ENCODE measurements around the gene ADAT3. TPM values are rescaled to one million over a fixed set of nuclear protein-coding genes. Genes with fewer than 3 reads are reported as not detected.

Gene ADAT3
- total RNA-seq, 1 donor: 3.3 TPM

DNA sequence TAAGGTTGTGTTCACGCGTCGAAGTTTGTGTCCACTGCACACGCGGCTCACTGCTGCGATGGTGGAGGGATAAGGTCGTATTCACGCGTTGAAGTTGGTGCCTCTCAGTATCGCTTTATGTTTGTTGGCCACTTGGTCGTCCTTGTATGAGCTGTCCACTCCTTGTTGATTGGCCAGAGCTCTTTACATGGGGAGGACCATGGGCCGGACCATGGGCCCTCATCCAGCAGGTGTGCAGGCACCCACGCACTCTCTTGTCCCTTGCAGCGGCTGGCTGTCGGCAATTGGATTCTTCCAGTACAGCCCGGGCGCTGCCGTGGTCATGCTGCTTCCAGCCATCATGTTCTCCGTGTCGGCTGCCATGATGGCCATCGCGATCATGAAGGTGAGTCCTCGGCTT, 17.6 kb downstream of the ADAT3 start:
- Histone ChIP-seq H3K4me3 (ENCODE audit: insufficient read depth, low read length) (no peak overlapping the region), H3K9me3 (ENCODE audit: low read depth, low read length) (no peaks in the 10 kb centered on the region), H2AFZ (ENCODE audit: low read length) (no peak overlapping the region)

GRCh38 chr19:1923319-1923718, 18.1 kb downstream of the ADAT3 start:
- no peaks in the 10 kb centered on the region for H4K20me1 ChIP-seq (ENCODE audit: insufficient read depth, low read length)
- H3K27me3 ChIP-seq (ENCODE audit: insufficient read depth, low read length): no peaks in the 10 kb centered on the region
- no peaks in the 10 kb centered on the region for H3K9me3 ChIP-seq (ENCODE audit: low read depth, low read length)
- TF ChIP-seq, protein P1, sequence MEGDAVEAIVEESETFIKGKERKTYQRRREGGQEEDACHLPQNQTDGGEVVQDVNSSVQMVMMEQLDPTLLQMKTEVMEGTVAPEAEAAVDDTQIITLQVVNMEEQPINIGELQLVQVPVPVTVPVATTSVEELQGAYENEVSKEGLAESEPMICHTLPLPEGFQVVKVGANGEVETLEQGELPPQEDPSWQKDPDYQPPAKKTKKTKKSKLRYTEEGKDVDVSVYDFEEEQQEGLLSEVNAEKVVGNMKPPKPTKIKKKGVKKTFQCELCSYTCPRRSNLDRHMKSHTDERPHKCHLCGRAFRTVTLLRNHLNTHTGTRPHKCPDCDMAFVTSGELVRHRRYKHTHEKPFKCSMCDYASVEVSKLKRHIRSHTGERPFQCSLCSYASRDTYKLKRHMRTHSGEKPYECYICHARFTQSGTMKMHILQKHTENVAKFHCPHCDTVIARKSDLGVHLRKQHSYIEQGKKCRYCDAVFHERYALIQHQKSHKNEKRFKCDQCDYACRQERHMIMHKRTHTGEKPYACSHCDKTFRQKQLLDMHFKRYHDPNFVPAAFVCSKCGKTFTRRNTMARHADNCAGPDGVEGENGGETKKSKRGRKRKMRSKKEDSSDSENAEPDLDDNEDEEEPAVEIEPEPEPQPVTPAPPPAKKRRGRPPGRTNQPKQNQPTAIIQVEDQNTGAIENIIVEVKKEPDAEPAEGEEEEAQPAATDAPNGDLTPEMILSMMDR (IDR thresholded peaks at IDR 0.05; ENCODE audit: extremely low read depth, low read depth, low read length): no peak
- H3K27ac ChIP-seq (ENCODE audit: low read depth, low read length): no peak overlapping the region
- H2AFZ ChIP-seq (ENCODE audit: low read length): no peak overlapping the region
- H3K4me1 ChIP-seq (ENCODE audit: insufficient read depth, low read length): no peaks in the 10 kb centered on the region
- H3K36me3 ChIP-seq (ENCODE audit: insufficient read depth, low read length): peaks cover 44% of the 10 kb centered on the region
- no peak overlapping the region for H3K4me3 ChIP-seq (ENCODE audit: insufficient read depth, low read length)
- H3K4me2 ChIP-seq (ENCODE audit: insufficient read depth, low read length): no peak overlapping the region
- peak; percentile 26 for DNase-seq (ENCODE audit: insufficient read length, low spot score, missing footprints)
- no peaks in the 10 kb centered on the region for H3K79me2 ChIP-seq (ENCODE audit: insufficient read depth, low read length)

More for the DNA sequence above, 17.6 kb downstream of the ADAT3 start:
- no peaks in the 10 kb centered on the region for H4K20me1 ChIP-seq (ENCODE audit: insufficient read depth, low read length)
- H3K4me2 ChIP-seq (ENCODE audit: insufficient read depth, low read length): no peak overlapping the region
- TF ChIP-seq, protein P1 (IDR thresholded peaks at IDR 0.05; ENCODE audit: extremely low read depth, low read depth, low read length): no peak
- H3K4me1 ChIP-seq (ENCODE audit: insufficient read depth, low read length): no peaks in the 10 kb centered on the region
- no peak overlapping the region for H3K27ac ChIP-seq (ENCODE audit: low read depth, low read length)
- H3K27me3 ChIP-seq (ENCODE audit: insufficient read depth, low read length): no peaks in the 10 kb centered on the region
- no peak for DNase-seq (ENCODE audit: insufficient read length, low spot score, missing footprints)
- H3K36me3 ChIP-seq (ENCODE audit: insufficient read depth, low read length): peaks cover 44% of the 10 kb centered on the region
- no peaks in the 10 kb centered on the region for H3K79me2 ChIP-seq (ENCODE audit: insufficient read depth, low read length)

- peaks cover 37% of the 10 kb centered on the region for H3K36me3 ChIP-seq (ENCODE audit: insufficient read depth, low read length)
- H3K27ac ChIP-seq (ENCODE audit: low read depth, low read length): no peak overlapping the region
- no peaks in the 10 kb centered on the region for H4K20me1 ChIP-seq (ENCODE audit: insufficient read depth, low read length)
- H3K4me2 ChIP-seq (ENCODE audit: insufficient read depth, low read length): no peak overlapping the region
- H3K4me1 ChIP-seq (ENCODE audit: insufficient read depth, low read length): peaks cover under 1% of the 10 kb centered on the region
- H3K27me3 ChIP-seq (ENCODE audit: insufficient read depth, low read length): no peaks in the 10 kb centered on the region
- TF ChIP-seq, protein P1 (IDR thresholded peaks at IDR 0.05; ENCODE audit: extremely low read depth, low read depth, low read length): no peak
- no peaks in the 10 kb centered on the region for H3K9me3 ChIP-seq (ENCODE audit: low read depth, low read length)
- H3K79me2 ChIP-seq (ENCODE audit: insufficient read depth, low read length): no peaks in the 10 kb centered on the region
- H2AFZ ChIP-seq (ENCODE audit: low read length): no peak overlapping the region
- no peak overlapping the region for H3K4me3 ChIP-seq (ENCODE audit: insufficient read depth, low read length)
- peak; percentile 50 for DNase-seq (ENCODE audit: insufficient read length, low spot score, missing footprints)
Measured at GRCh38 chr19:1924320-1924961, 19.2 kb downstream of the ADAT3 start.

GRCh38 chr19:1925544-1925943, 20.3 kb downstream of the ADAT3 start:
- no peak overlapping the region for H3K4me2 ChIP-seq (ENCODE audit: insufficient read depth, low read length)
- no peaks in the 10 kb centered on the region for H4K20me1 ChIP-seq (ENCODE audit: insufficient read depth, low read length)
- H3K27me3 ChIP-seq (ENCODE audit: insufficient read depth, low read length): no peaks in the 10 kb centered on the region
- H3K4me3 ChIP-seq (ENCODE audit: insufficient read depth, low read length): no peak overlapping the region
- peak; percentile 32 for DNase-seq (ENCODE audit: insufficient read length, low spot score, missing footprints)
- peaks cover 29% of the 10 kb centered on the region for H3K36me3 ChIP-seq (ENCODE audit: insufficient read depth, low read length)
- H3K4me1 ChIP-seq (ENCODE audit: insufficient read depth, low read length): peaks cover 9% of the 10 kb centered on the region
- TF ChIP-seq, protein P1 (IDR thresholded peaks at IDR 0.05; ENCODE audit: extremely low read depth, low read depth, low read length): no peak
- no peaks in the 10 kb centered on the region for H3K79me2 ChIP-seq (ENCODE audit: insufficient read depth, low read length)
- H3K9me3 ChIP-seq (ENCODE audit: low read depth, low read length): no peaks in the 10 kb centered on the region
- H2AFZ ChIP-seq (ENCODE audit: low read length): no peak overlapping the region
- H3K27ac ChIP-seq (ENCODE audit: low read depth, low read length): no peak overlapping the region
